Body of pancreas (tissue), 4 donors: ENCODE results near the gene GPR107.

Experiments used
- POLR2A ChIP-seq, 3 donors: fragments of 450-650 bp; IDR thresholded peaks; one replicate each; pipeline ENCODE4 v1.6.1; 2016; ENCODE audit warnings: antibody characterized with exemption in 3 of 3, mild to moderate bottlenecking in 2 of 3
- TF ChIP-seq, protein P1 (sequence below), 7 experiments: fragments of 450-650 bp in 4 of 7; fragments of 200-600 bp in 3 of 7; sonication (generic) in 3 of 7; IDR thresholded peaks; one replicate each; pipeline ENCODE4 v1.5.1; 2016 to 2019; ENCODE audit warnings: antibody characterized with exemption in 7 of 7

DNA sequence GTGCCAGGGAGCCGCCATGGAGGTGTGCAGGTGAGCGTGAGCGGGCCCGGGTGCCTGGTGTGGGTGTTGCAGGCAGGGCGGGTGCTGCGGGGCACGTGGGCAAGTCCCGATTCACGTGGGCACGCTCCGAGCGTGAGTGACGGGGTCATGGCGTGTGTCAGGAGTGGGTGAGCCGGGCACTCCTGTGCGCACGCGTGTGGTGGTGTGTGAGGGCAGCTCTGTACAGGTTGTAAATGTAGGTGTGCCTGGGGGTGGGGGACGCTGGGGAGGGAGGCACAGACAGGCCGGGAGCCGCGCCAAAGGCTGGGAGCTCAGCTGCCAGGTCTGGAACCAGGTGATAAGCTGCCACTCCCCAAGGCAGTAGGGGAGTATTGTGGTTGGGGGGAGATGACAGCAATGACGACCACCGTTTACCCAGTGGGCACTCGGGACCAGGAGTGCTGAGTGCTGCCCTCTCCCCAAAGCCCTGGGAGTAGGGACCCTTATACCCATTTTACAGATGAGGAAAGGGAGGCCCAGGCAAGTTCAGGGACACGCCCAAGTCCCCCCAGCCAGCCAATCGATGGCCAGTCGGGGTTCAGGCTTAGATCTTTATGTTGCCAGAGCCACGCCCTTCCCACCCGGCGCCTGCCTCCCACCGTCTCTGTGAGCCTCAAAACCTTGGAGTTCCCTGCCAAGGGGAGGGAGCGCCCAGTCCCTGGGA lies 128.1 kb downstream of the GPR107 start:
- TF ChIP-seq, protein P1, sequence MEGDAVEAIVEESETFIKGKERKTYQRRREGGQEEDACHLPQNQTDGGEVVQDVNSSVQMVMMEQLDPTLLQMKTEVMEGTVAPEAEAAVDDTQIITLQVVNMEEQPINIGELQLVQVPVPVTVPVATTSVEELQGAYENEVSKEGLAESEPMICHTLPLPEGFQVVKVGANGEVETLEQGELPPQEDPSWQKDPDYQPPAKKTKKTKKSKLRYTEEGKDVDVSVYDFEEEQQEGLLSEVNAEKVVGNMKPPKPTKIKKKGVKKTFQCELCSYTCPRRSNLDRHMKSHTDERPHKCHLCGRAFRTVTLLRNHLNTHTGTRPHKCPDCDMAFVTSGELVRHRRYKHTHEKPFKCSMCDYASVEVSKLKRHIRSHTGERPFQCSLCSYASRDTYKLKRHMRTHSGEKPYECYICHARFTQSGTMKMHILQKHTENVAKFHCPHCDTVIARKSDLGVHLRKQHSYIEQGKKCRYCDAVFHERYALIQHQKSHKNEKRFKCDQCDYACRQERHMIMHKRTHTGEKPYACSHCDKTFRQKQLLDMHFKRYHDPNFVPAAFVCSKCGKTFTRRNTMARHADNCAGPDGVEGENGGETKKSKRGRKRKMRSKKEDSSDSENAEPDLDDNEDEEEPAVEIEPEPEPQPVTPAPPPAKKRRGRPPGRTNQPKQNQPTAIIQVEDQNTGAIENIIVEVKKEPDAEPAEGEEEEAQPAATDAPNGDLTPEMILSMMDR (IDR thresholded peaks at IDR 0.05) = no peak
- TF ChIP-seq POLR2A (IDR thresholded peaks at IDR 0.05) = no peak
